Left kidney (tissue), 2 donors: Measurements from ENCODE around the gene ST6GALNAC4. TPM values are rescaled to one million over a fixed set of nuclear protein-coding genes. Genes with fewer than 3 reads are reported as not detected.

ENCODE experiments used
- DNase-seq: peaks from one replicate; pipeline ENCODE4 v3.0.0-alpha.2; 2013
- polyA plus RNA-seq: library from polyadenylated mRNA; unstranded; fragments of 120-200 nt; gene quantifications from one replicate; pipeline ENCODE4 v1.2.1, GENCODE V29; 2013; ENCODE audit not compliant: insufficient read length

ST6GALNAC4 gene
- polyA plus RNA-seq, 1 donor: 9.8 TPM

DNA sequence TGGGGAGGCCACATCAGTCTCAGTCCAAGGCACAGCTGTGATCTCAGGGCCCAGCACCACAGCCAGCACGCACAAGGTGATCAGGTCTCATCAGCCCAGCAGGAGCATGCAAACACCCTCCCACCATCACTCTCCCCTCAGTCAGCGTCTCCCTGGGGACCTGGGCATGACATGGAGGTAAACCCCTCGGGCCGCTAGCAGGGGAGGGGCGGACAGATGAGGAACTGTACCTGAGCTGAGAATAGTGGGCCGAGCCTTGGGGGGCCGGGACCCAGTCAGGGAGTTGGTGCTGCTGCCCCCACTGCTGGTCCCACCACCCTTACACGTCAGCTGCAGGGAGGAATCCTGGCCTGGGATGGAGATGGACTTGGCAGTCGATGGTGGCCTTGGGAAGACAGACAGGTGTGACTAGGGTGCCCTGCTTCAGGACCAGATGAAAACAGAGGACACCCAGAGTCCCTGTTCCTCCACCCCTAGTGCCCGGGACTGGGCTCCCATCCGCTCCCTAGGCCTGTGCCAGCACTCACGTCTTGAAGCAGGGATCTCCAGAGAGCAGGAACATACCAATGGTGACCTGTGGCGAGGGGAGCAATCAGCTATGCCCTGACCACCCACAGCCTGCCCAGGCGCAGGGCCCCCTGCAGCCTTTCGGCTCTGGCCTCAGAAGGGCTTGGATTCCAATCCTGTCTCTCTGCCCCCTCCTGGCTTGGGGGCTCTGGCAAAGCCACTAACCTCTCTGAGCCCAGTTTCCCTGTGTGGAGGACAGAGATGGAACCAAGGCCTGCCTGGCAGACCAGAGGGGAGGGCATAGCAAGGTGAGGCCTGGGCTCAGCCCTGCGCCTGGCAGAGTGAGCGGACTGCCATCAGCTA, 31.2 kb upstream of the ST6GALNAC4 start:
- DNase-seq: no peak

DNA sequence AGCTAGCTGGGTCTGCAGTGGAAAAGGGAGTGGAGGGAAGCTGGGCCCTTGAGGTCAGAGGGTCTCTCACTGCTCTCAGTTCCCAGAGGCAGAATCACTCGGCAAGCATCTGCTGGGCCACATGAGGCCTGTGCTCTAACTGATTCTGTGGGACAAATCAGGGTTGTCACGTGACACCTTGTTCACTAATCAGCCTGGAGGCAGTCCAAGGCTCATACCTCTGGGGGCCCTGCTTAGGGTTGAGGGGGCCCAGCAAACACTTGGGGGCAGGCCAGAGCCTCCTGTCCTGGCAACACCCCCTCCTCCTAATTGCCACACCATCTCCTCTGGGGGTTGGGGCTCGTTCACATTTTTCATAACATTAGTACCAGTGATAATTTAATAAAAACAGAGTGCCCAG, 29.9 kb upstream of the ST6GALNAC4 start:
- DNase-seq: no peak

DNA sequence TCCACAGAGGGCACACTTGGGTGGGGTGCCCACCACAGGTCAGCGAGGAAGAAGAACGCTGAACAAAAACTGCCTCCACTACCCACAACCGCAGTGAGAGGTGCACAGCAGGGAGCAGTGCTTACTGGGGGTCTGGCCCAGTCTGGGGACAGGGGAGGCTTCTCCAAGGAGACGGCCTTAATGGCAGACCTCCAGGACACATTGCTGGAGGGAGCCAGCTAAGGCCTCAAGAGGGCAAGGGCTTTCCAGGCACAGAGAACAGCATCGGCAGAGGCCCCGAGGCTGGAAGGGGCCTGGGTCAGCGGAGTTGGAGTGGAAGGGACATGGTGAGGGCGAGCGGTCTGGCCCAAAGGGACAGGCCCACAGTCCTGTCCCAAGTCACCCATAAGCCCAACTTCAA, 29.1 kb upstream of the ST6GALNAC4 start:
- no peak for DNase-seq

DNA sequence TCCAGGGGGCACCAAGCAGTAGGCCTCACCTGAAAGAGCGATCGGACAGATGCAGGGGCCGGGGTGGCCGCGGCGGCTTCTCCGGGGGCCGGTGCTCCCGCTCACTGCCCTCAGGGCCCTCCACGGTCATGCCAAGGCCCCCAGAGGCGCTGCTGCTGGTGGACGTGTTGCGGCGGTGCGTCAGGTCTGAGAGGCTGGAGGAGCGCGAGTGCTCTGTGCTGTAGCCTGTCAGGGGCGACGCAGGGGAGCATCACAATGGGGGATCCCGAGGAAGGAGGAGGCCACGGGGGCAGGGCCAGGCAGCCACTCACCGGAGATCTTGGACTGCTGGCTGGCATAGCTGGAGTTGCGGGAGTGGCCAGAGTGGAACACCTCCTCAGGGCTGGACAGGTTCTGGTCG, 28.5 kb upstream of the ST6GALNAC4 start:
- DNase-seq: no peak

DNA sequence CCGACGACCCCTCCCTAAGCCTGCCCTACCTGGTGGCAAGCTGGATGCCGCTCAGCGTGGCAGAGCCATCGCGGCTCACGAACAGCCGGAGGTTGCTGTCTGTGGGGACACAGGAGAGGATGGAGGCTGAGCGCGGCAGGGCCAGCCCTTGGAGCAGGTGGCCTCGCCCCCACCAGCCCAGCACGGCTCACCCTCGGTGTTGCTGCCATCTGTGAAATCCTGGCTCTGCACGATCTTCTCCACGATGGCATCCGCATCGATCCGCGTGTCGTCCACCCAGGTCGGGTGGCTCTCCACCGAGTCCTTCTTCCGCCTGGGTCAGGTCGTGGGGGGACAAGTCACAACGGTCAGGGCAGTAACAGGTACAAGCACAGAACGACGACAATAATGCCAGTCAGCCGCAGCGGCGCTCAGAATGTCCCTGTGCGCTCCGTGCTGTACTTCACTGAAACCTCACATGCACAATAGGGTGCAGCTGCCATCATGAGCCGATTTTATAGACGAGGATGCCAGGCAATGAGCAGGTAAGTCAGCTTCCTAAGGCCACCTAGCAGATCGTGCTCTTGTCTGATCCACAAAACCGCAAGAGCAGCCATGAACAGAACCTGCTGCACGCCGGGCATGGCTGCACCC, 27.9 kb upstream of the ST6GALNAC4 start:
- DNase-seq: no peak

DNA sequence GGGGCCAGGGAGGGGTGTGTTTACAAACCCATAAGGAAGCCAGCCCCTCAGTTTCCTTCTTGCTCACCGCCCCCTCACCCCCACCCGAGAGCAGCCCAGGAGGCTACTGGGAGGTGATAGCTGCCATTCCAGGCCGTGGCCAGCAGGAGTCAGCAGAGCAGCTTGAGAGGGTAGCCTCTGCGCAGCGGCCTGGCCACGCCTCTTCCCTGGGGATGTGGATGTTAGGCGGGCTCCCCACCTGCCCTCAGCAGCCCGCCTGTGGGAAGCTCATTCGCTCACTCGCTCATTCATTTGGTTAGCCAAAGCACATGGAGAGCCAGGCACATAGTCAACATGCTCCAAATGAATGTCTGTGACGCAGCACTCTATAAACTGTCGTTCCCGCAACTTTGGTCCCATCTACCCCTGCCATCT, 26.9 kb upstream of the ST6GALNAC4 start:
- DNase-seq: no peak

DNA sequence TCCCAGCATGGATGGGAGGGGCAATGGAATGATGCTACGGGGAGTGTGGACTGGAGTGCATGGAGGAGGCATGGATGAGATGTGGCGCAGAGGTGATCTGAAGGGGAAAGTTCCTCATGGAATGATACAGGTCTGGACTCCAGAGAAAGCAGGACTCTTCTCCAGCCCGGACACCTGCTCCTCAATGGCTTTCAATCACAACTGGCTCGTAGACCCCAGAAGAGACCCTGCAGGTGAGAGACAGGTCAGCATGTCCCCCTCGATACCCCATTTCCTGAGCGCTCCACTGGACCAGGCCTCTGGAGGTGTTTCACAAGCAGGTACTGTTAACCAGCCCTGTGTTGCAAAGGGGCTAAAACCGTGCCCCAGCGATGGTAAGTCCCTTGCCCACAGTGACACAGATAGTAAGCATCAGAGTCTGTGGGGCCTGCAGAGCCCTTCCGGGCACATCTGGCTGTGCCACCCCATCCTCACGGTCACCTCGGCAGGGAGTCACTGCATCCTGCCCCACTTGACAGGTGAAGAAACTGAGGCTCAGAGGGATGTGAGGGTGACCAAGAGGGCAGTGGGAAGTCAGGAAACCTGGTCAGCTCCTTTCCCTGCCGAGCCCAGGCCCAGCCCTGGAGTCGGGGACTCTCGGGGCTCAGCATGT, 26.3 kb upstream of the ST6GALNAC4 start:
- no peak for DNase-seq

DNA sequence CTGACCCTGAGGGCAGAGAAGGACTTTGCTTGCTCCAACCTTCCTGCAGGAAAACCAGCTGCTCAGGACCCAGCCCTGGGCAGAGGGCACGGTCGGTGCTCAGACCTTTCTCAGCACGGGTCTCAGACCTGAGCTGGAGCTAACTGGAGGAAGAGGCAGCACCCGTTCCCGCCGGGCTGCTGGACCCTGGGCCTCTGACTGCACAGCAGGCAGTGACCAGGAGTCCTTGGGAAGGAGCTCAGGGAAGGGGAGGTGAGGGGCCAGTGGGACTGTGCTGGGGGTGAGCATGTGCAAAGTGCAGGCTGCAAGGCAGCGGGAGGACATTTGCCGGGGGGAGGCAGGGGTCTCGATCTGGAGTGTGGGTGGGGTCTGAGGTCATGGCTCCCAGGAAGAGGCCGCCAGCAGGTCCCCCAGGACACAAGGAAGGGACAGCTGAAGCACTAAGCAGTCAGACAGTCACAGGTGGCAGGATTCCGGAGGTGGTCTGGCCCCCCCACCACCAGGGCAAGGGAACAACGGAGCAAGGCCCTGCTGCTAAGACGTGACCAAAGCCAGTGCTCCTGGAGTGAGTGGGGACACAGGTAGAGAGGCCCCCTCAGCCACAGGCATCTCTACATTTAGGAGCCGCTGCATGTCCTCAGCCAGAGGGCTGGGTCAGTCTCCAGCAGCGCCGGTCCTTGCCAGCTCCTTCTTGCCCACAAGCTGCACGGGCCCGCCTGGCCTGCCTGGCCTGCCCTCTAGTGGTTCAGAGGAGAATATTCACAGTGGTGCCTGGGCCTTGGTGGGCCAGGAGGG, 25.6 kb upstream of the ST6GALNAC4 start:
- DNase-seq: no peak

DNA sequence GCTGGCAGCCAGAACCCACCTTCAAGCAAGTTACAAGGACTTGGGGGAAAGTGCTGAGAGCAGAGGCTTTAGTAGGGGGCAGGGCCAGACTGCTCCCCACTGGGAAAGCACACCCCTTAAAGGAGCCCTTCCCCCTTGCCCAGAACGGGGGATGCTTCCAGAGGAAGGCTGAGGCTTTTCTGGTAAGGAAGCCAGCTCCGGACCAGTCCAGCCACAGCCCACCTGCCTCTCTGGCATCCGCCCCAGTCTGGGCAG, 25.0 kb upstream of the ST6GALNAC4 start:
- DNase-seq: no peak

DNA sequence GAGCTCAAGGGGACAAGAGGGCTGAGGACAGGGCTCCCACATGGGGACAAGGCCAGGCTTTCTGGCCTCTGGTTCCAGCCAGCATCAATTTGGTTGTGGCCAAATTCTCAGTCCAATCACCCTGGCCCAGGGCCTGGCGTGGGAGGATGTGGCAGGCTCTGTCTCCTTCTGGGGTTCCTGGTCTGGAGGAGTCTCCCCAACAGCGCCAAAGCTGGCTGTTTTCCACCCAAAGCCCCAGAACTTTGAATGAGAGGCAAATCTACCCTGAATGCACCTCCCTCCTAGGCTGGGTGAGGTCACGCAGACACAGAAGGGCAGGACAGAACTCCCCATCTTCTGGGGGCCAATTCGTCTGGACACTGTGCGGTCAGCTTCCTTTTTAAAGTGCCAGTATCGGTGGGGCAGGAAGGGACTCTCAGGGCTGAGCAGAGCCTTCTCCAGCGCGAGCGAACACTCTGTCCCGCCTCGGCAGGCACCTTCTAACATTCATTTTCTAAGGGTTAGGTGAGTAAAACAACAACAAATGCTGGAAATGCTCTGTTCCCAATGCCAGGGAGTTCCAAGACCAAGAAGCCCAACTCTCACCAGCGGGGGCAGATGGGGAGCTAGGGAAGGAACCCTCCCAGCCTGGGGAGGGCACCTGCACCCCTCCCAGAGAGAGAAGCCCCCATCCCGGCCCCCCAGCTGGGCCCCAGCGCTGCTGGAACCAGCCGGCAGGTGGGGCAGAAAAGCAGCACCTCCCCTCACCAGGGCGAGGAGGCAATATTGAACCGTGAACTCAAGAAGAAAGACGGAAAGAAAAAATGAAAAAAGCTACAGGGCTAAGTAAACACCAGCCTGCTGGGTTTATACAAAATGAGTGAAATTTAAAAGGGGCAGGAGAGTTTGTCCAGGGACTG, 24.5 kb upstream of the ST6GALNAC4 start:
- no peak for DNase-seq

DNA sequence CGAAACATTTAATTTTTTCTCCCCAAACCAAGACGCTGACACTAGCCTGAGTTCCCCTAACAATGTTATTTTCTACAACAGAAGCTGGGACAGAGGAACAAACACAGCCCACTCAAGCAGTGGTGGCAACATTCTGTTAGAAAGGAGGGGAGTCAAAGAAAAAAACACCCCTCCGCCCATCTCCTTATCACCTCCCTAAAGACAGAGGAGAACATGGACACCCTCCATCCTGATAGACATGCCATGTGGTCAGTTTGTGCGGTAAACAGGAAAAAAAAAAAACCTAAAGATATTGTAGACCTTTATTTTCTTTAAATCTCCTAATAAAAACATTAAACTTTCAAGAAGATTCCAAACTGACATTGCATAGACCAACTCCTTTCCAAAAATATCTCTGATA, 23.8 kb upstream of the ST6GALNAC4 start:
- no peak for DNase-seq

DNA sequence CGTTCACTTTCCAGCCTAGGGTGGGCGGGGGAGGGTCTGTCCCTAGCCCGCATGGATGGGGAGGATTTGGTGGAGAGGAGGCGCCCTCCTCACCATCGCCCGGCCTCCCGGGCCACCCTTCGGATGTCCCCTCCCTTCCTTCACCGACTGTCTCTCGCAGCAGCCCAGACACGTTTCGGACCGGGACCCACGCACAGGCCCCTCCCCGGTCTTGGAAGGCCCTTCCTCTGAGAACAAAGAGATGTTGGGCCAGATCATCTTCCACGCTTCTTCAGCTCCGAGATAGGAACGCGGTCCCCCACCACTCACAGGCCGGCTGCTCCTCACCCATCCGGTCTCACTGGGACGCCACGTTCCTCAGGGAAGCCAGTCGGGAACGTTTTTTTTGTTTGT, 21.5 kb upstream of the ST6GALNAC4 start:
- no peak for DNase-seq

DNA sequence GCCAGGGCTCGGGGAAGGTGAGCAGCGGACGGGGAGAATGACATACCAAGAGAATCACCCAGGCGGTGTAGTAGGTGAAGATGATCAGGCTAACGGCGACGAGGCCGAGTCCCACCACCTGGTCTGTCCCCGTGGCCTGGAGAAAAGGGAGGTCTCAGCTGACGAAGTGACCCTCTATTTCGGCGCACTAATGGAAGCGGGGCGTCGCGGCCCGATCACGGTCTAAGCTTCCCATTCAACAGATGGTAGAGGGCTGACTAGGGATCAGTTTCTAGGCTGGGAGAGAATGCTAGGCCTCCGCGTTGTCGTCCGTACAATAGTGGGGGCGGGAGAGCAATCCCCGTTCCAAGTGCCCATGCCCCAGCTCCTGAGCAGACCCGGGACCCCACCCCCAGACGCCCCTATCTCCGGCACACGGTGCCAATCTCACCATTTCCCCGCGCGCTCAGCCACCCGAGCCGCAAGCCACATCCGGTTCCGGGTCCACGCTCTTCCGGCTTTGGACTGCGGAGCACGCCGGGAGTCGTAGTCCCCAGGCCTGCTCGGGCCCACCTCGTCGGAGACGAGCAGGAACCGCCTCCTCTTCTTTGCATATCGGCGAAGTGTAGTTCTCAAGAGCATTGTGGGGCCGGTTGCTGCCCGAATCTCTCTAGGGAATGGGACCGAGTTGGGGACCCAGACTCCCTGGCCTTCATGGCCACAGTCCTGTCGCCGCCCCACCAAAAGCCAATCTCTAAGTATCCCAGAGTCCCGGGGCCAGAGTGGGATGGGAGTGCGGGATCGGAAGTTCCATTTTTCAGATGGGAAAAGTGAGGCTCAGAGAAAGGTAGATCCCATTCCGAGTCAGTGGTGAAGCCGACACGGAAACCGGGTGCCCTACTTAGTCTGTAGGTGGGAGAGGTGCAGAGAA, 20.8 kb upstream of the ST6GALNAC4 start, which contains the start of gene DPM2:
DPM2 (minus strand) TSS at position 467 of the 910 bp plus-strand sequence; CDS start at position 433, 34 bp downstream.
- DNase-seq: peak; percentile 81

DNA sequence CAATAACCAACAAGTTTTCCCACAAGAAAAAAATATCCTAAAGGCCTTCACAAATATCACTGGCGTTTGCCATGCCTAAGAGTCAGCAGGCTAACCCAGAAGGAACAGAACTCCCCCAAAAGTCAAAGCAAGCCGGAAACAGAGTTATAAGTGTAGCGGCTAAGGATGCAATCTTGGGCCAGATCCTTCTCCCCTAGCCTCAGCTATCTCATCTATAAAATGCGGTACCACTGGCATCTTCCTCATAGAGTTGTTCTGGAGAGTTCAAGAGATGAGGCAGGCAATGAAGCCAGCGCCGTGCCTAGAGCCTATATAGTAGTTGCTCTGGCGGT, 20.2 kb upstream of the ST6GALNAC4 start:
- DNase-seq: no peak

DNA sequence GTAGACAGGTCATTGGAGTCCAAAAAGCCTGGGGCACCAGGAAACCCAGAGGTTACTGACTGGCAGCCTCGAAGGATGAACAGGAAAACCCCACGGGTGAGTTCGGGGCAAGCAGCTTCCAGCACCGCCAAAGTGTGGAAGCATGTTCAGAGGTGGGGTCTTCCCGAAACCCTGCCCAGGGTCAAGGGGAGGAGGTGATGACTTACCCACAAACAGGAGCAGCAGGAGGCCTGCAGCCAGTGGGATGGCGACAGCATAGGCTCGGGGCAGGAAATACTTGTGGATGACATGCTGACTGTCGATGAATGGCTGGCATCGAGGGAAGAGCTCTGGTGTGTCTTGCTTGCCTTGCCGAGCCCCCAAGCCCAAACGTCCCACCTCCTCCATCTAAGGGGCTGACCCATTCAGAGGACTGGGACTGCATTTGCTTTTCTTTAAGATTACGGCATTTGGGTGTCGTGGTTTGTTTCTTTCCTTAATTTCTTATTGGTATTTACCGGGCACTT, 19.6 kb upstream of the ST6GALNAC4 start:
- no peak for DNase-seq

DNA sequence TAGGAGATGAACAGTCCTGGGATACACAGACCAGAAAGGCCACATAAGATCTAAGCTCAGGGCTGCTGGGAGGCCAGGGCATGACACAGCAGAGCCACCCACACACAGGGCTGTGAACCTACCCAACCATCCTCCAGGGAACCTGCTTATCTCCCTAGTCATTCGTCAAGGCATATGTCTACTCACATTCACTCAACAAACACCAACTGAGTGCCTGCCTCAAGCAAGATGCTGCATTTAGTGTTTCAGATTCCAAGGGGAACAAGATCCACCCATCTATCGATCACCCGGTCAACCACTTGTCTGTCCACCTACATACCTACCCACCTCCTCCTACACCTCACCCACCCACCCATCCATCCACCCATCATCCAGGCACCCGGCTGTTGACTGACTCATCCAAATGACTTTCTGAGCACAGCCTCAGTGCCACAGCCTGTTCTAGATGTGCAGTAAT, 19.0 kb upstream of the ST6GALNAC4 start:
- no peak for DNase-seq

DNA sequence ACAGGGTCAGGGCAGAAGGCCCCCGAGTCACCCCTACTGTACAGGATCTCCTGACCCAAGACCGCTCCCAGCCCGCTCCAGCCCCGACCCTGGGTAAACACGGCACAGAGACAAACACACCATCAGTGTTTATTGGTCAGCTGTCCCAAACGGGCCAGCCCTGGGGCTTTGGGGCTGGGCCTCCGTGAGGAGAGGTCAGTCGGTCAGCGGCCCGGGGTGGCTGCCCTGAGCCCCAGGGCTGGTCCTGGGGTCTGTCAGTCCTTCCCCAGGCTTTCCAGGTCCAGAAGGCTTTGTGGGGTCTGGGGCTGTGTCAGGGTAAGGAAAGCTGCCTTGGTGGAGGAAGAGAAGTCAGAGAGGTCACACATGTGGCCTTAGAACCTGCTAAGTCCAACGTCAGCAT, 18.1 kb upstream of the ST6GALNAC4 start:
- DNase-seq: no peak

DNA sequence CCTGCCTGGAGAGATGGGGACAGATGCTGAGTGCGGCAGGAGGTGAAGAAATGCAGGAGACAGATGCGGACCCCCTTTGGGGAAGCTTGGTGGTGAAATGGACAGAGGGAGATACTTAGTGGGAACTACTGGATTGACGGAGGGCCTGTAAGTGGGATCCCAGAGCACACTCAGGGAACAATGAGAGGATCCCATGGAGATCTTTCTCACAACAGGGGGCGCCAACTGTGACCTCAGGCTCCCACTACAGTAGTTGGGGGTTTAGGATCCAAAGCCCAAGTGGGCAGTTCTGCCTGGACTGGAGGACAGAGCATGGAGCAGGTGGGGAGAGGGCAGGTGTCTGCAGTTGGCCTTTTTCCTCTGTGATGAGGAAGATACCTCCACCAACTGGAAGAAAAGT, 17.4 kb upstream of the ST6GALNAC4 start:
- no peak for DNase-seq

DNA sequence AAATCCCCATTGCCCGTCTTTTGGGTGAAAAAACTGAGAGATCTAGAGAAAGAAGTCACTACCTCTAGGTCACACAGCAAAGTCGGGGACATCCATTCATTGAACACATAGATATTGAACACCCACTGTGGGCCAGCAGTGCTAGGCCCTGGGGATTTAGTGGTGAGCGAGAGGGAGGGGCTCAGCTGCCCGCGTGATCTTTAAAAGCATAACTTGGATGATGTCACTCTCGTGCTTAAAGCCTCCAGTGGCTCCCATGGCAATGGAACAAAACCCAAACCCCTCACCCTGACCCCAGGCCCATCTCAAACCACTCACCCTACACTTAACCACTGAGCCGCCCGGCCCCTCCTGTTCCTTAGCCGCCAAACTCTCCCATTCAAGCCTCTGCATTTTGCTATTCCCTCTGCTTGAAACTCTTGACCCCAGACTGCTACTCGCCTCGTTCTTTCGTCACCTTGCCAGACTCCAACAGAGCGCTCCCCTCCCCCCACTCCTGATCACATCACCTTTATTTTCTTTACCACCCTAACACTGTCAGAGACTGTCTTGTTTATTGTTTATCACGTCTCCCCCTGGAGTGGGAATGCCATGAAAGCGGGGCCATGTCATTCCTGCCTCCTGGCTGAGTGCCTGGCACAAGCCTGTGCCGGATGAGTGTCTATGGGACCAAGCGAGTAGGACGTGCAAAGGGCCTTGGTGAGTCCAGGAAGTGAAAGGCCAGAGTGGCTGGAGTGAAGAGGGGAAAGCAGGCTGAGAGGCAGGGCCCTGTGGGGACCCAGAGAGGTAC, 14.4 kb upstream of the ST6GALNAC4 start:
- no peak for DNase-seq
